Frontal cortex (tissue), 4 donors: ENCODE results near the gene UTP11. TPM values are rescaled to one million over a fixed set of nuclear protein-coding genes. Genes with fewer than 3 reads are reported as not detected.
"Not testable (repeated sequence)": the region's sequence is repeated elsewhere in the genome, so short reads cannot be mapped to it uniquely, and the experiment has no call there.

ENCODE experiments used
- DNase-seq, 2 donors: peaks; one replicate each; pipeline ENCODE4 v3.0.0; 2012; ENCODE audit warnings: low spot score in 2 of 2
- FAIRE-seq: peaks from 2 replicates; lab custom pipeline; 2012; peaks lifted over from hg19 to GRCh38; lab: Jason Lieb, UNC
- total RNA-seq: library from RNA; depleted of rRNA; stranded (reverse); fragments of >200 nt; gene quantifications from one replicate; pipeline ENCODE4 v1.2.3, GENCODE V29; 2014
- donor health status: control.
- donor health status: control.
- donor health status: control.

The UTP11 gene
- total RNA-seq, 1 donor from 2014 or later, result 49.7 TPM

- FAIRE-seq (no peak), DNase-seq (no peak)
These were observed 13.1 kb downstream of the UTP11 start for GRCh38 chr1:38025664-38026063.

GRCh38 chr1:38026592-38027200 lies 14.2 kb downstream of the UTP11 start:
- no peak for FAIRE-seq
- DNase-seq, result peak in 1 of 2 donors; percentile 46

GRCh38 chr1:38027201-38028104 lies 14.9 kb downstream of the UTP11 start:
- FAIRE-seq, result no peak
- no peak for DNase-seq

GRCh38 chr1:38028105-38028591 lies 15.6 kb downstream of the UTP11 start:
- FAIRE-seq (no peak), DNase-seq (no peak)

- DNase-seq (no peak), FAIRE-seq (no peak)
These were observed 16.1 kb downstream of the UTP11 start for GRCh38 chr1:38028671-38029070.

- DNase-seq (no peak), FAIRE-seq (no peak)
These were observed 16.6 kb downstream of the UTP11 start for GRCh38 chr1:38029081-38029681.

GRCh38 chr1:38029685-38030511 lies 17.4 kb downstream of the UTP11 start:
- FAIRE-seq (no peak), DNase-seq (no peak)

GRCh38 chr1:38030596-38031512 lies 18.3 kb downstream of the UTP11 start:
- FAIRE-seq (no peak), DNase-seq (no peak)

- no peak for FAIRE-seq
- DNase-seq, result no peak
These were observed 19.0 kb downstream of the UTP11 start for GRCh38 chr1:38031513-38031866.

- FAIRE-seq, DNase-seq: not testable (repeated sequence)
These were observed 20.5 kb downstream of the UTP11 start for GRCh38 chr1:38032992-38033391.

GRCh38 chr1:38034871-38035270 lies 22.3 kb downstream of the UTP11 start:
- DNase-seq (no peak), FAIRE-seq (no peak)

- FAIRE-seq, result no peak
- DNase-seq, result no peak
These were observed 24.8 kb downstream of the UTP11 start for GRCh38 chr1:38037221-38037939.

- FAIRE-seq, result no peak
- DNase-seq, result no peak
These were observed 26.3 kb downstream of the UTP11 start for GRCh38 chr1:38038861-38039260.

GRCh38 chr1:38039331-38040088 lies 27.0 kb downstream of the UTP11 start:
- FAIRE-seq, result no peak

GRCh38 chr1:38041936-38042834 lies 29.7 kb downstream of the UTP11 start:
- DNase-seq, result no peak
- FAIRE-seq, result no peak

More at GRCh38 chr1:38039331-38040088, 27.0 kb downstream of the UTP11 start:
- no peak for DNase-seq

GRCh38 chr1:38043036-38043747 lies 30.7 kb downstream of the UTP11 start:
- FAIRE-seq, result no peak
- DNase-seq, result no peak
